NCI-H1417 (cell line): ENCODE results near the gene METAP1D.
"Not testable (repeated sequence)": the region's sequence is repeated elsewhere in the genome, so short reads cannot be mapped to it uniquely, and the experiment has no call there.

ENCODE experiments used
- DNase-seq, 3 experiments: peaks; one replicate each; lab custom pipeline; 2025; lab: John Stamatoyannopoulos, UW

METAP1D gene

GRCh38 chr2:171997031-171997430 lies 2.7 kb upstream of the METAP1D start:
- not testable (repeated sequence) for DNase-seq

- DNase-seq, result peak in 1 of 3 experiments; percentile 40
Observed at GRCh38 chr2:171999161-171999560, 592 bp upstream of the METAP1D start.

- no peak for DNase-seq
Observed at GRCh38 chr2:172000696-172001361, 1.1 kb downstream of the METAP1D start.

GRCh38 chr2:172007372-172007771 lies 7.6 kb downstream of the METAP1D start:
- no peak for DNase-seq

GRCh38 chr2:172009823-172010222 lies 10.1 kb downstream of the METAP1D start:
- DNase-seq, result no peak

- DNase-seq, result no peak
Observed at GRCh38 chr2:172011812-172012575, 12.2 kb downstream of the METAP1D start.

GRCh38 chr2:172012677-172013391 lies 13.1 kb downstream of the METAP1D start:
- no peak for DNase-seq

- no peak for DNase-seq
Observed at GRCh38 chr2:172013396-172013795, 13.6 kb downstream of the METAP1D start.

GRCh38 chr2:172021074-172021931 lies 21.6 kb downstream of the METAP1D start:
- DNase-seq, result peak in 1 of 3 experiments; percentile 10

GRCh38 chr2:172021955-172022354 lies 22.2 kb downstream of the METAP1D start:
- DNase-seq, result no peak

GRCh38 chr2:172031536-172031935 lies 31.8 kb downstream of the METAP1D start:
- no peak for DNase-seq

- DNase-seq, result no peak
Observed at GRCh38 chr2:172038121-172038520, 38.4 kb downstream of the METAP1D start.

- DNase-seq, result peak in 2 of 3 experiments; percentile 29 to 76
Observed at GRCh38 chr2:172038604-172039003, 38.9 kb downstream of the METAP1D start.

GRCh38 chr2:172039011-172039704 lies 39.4 kb downstream of the METAP1D start:
- DNase-seq, result peak in 2 of 3 experiments; percentile 22 to 60

GRCh38 chr2:172040311-172040710 lies 40.6 kb downstream of the METAP1D start:
- no peak for DNase-seq

GRCh38 chr2:172046080-172046678 lies 46.4 kb downstream of the METAP1D start:
- DNase-seq, result peak in 1 of 3 experiments; percentile 6

GRCh38 chr2:172046866-172047565 lies 47.3 kb downstream of the METAP1D start:
- DNase-seq, result no peak

GRCh38 chr2:172047566-172048507 lies 48.1 kb downstream of the METAP1D start:
- peak in 1 of 3 experiments; percentile 0 for DNase-seq
